ENCODE results near the gene SMIM23. TPM values are rescaled to one million over a fixed set of nuclear protein-coding genes. Genes with fewer than 3 reads are reported as not detected.

The SMIM23 gene
- total RNA-seq, 1 experiment from 2014 or later: not detected

- H3K9me3 ChIP-seq (ENCODE audit: low read depth, low read length, poor library complexity, severe bottlenecking): no peaks in the 10 kb centered on the region
- H3K4me1 ChIP-seq (ENCODE audit: insufficient read depth, low read length, poor library complexity, severe bottlenecking): no peaks in the 10 kb centered on the region
- H3K4me3 ChIP-seq (ENCODE audit: low read depth, low read length, poor library complexity, severe bottlenecking): no peak overlapping the region
- H3K27me3 ChIP-seq (replicated peaks; ENCODE audit: insufficient read depth, low read depth, low read length, poor library complexity): peaks cover 7% of the 10 kb centered on the region
- no peak overlapping the region for H3K27ac ChIP-seq (ENCODE audit: low read depth, low read length, poor library complexity, severe bottlenecking)
- POLR2A ChIA-PET (ENCODE audit: low non-redundant PET): no interaction called here
- TF ChIP-seq EZH2 (IDR thresholded peaks at IDR 0.05; ENCODE audit: borderline replicate concordance, low read depth, low read length, poor library complexity, severe bottlenecking): no peak
- no peak for TF ChIP-seq CTCF (conservative IDR thresholded peaks at IDR 0.05; ENCODE audit: low read depth, low read length)
- BruUV-seq (replicated peaks): no TSS peak
- no peaks in the 10 kb centered on the region for H3K36me3 ChIP-seq (ENCODE audit: insufficient read depth, low read length, poor library complexity, severe bottlenecking)
- CTCF ChIA-PET: no interaction called here
- no peak for DNase-seq (ENCODE audit: low spot score)
- intact Hi-C loops (cut with micrococcal nuclease; ENCODE audit: unreplicated experiment): no loop called here
These were observed 10.8 kb downstream of the SMIM23 start for GRCh38 chr5:171796436-171796835.

DNA sequence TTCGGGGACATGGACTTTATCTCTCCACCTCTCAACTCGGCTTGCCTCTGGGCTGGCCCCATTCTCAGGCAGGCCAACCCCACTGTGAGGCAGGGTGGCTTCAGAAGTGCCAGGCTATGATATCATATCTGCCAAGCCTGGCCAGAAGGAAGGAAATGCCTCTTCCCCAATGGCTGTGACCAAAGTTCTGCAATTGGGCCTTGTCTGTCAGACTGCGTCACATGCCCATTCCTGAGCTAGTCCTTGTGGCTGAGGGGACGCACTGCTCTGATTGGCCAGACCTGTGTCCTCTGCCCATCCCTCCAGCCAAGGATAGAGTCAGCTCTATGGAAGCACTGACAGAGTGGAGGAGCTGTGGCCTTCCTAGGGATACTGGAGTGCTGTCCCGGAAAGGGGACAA, 11.9 kb downstream of the SMIM23 start:
- TF ChIP-seq EZH2 (IDR thresholded peaks at IDR 0.05; ENCODE audit: borderline replicate concordance, low read depth, low read length, poor library complexity, severe bottlenecking) (no peak), CTCF (conservative IDR thresholded peaks at IDR 0.05; ENCODE audit: low read depth, low read length) (no peak)
- H3K4me1 ChIP-seq (ENCODE audit: insufficient read depth, low read length, poor library complexity, severe bottlenecking): no peaks in the 10 kb centered on the region
- no TSS peak for BruUV-seq (replicated peaks)
- no peaks in the 10 kb centered on the region for H3K36me3 ChIP-seq (ENCODE audit: insufficient read depth, low read length, poor library complexity, severe bottlenecking)
- ChIA-PET CTCF (no interaction called here), POLR2A (ENCODE audit: low non-redundant PET) (no interaction called here)
- peaks cover 2% of the 10 kb centered on the region for H3K27me3 ChIP-seq (replicated peaks; ENCODE audit: insufficient read depth, low read depth, low read length, poor library complexity)
- H3K27ac ChIP-seq (ENCODE audit: low read depth, low read length, poor library complexity, severe bottlenecking): no peak overlapping the region
- H3K4me3 ChIP-seq (ENCODE audit: low read depth, low read length, poor library complexity, severe bottlenecking): no peak overlapping the region
- no peaks in the 10 kb centered on the region for H3K9me3 ChIP-seq (ENCODE audit: low read depth, low read length, poor library complexity, severe bottlenecking)
- intact Hi-C loops (cut with micrococcal nuclease; ENCODE audit: unreplicated experiment): no loop called here
- DNase-seq (ENCODE audit: low spot score): no peak

DNA sequence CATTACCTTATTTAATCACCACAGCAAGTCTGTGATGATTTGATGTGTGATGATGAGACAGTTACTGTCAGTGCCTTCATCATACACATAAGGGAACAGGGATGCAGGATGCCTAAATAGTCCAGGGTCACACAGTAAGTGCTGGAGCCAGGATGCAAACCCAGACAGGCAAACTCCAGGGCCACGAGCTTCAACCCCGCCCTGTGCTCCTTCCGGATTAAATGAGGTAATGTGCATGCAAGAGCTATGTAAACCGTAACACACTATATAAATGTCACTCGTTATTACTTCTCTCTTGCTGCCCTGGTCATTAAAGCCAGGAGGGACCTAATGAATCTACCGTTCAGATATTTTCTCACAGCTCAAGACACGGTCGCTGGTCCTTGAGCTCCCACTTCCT, 12.8 kb downstream of the SMIM23 start:
- H3K36me3 ChIP-seq (ENCODE audit: insufficient read depth, low read length, poor library complexity, severe bottlenecking): no peaks in the 10 kb centered on the region
- no peaks in the 10 kb centered on the region for H3K4me1 ChIP-seq (ENCODE audit: insufficient read depth, low read length, poor library complexity, severe bottlenecking)
- H3K9me3 ChIP-seq (ENCODE audit: low read depth, low read length, poor library complexity, severe bottlenecking): no peaks in the 10 kb centered on the region
- BruUV-seq (replicated peaks): no TSS peak
- no peak for DNase-seq (ENCODE audit: low spot score)
- H3K27me3 ChIP-seq (replicated peaks; ENCODE audit: insufficient read depth, low read depth, low read length, poor library complexity): peaks cover 8% of the 10 kb centered on the region
- TF ChIP-seq CTCF (conservative IDR thresholded peaks at IDR 0.05; ENCODE audit: low read depth, low read length): no peak
- no peak for TF ChIP-seq EZH2 (IDR thresholded peaks at IDR 0.05; ENCODE audit: borderline replicate concordance, low read depth, low read length, poor library complexity, severe bottlenecking)
- ChIA-PET POLR2A (ENCODE audit: low non-redundant PET) (no interaction called here), CTCF (no interaction called here)
- intact Hi-C loops (cut with micrococcal nuclease; ENCODE audit: unreplicated experiment): no loop called here
- H3K27ac ChIP-seq (ENCODE audit: low read depth, low read length, poor library complexity, severe bottlenecking): no peak overlapping the region
- no peak overlapping the region for H3K4me3 ChIP-seq (ENCODE audit: low read depth, low read length, poor library complexity, severe bottlenecking)

All from A673 (cell line).